T-helper 1 cell treated with Interleukin-12 subunit alpha and Interleukin-12 subunit beta and Interleukin-4 antibody, amounts not matched to agents 30 μg/mL and 1 μg/mL, for 36 hours (primary cell): ENCODE results near the gene SREBF2.
A peak's percentile ranks its signal among the peaks of the same experiment; 100 is the strongest.

Experiments used
- H3K27ac Mint-ChIP-seq: one replicate; pipeline ENCODE4 v1.8.0; 2021; ENCODE audit warnings: mild to moderate bottlenecking, mixed read lengths
- H3K27me3 Mint-ChIP-seq: one replicate; pipeline ENCODE4 v1.8.0; 2021; ENCODE audit warnings: low read depth, mixed read lengths
- H3K36me3 Mint-ChIP-seq: one replicate; pipeline ENCODE4 v1.8.0; 2021; ENCODE audit warnings: low read depth, mixed read lengths
- H3K4me1 Mint-ChIP-seq: one replicate; pipeline ENCODE4 v1.8.0; 2021; ENCODE audit warnings: low read depth, mixed read lengths
- H3K4me3 Mint-ChIP-seq: one replicate; pipeline ENCODE4 v1.8.0; 2021; ENCODE audit warnings: mild to moderate bottlenecking, moderate library complexity, mixed read lengths
- H3K9me3 Mint-ChIP-seq: one replicate; pipeline ENCODE4 v1.8.0; 2021; ENCODE audit warnings: mixed read lengths

Gene SREBF2

DNA sequence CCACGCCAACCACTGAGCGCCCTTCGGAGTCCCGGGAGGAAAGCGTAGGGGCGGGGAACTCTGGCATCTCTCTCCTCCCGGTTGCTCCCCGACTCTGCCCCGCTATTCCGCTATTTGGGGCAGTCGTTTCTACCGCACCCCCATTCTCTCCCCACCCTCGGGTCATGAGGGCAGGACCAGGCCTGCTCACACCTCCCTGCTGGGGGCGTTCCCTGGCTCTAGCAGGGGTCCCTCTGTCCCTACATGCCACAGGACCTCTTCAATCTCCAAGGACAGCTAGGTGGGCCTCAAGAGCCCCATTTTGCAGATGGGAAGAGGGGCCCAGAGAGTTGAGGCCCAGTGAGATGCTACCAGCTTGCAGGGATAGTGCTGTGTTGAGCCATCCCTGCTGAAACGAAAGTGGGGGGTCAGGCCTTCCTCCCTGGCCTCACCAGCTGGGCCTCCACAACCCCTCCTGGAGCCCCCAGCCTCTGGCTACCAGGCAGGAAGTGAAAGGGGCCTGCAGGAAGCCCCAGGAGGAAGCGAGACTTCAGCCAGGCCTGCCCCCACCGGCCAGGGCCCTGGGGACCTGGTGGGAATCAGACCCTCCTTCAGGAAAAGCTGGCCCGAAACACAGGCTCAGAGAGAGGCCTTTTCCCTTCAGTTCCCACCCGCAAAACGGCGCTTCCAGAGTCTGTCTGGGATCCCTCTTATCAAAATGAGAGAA lies 87.5 kb downstream of the SREBF2 start:
- Mint-ChIP-seq H3K36me3 (peaks cover 2% of the 10 kb centered on the region), H3K27ac (no peak overlapping the region), H3K4me3 (peak overlapping the region; percentile 48), H3K27me3 (peaks cover 34% of the 10 kb centered on the region), H3K9me3 (no peaks in the 10 kb centered on the region), H3K4me1 (peaks cover 15% of the 10 kb centered on the region)

DNA sequence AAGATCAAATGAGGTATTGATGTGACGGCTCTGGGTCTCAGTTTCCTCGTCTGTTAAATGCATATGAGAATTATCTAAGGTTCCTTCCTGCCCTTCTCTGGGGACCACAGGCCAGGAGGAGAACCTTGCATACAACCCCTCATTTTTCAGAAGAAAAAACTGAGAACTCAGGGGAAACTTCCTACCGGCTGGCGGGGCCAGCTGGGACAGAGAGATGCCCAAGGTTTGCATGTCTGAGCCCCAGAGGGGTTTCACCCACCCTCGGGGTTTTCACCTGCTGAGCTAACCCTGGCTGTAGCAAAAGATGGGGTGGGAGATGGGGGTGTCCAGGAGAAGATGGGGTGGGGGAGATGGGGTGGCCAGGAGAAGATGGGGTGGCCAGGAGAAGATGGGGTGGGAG lies 89.4 kb downstream of the SREBF2 start:
- peaks cover 25% of the 10 kb centered on the region for H3K27me3 Mint-ChIP-seq
- no peak overlapping the region for H3K27ac Mint-ChIP-seq
- no peaks in the 10 kb centered on the region for H3K9me3 Mint-ChIP-seq
- H3K4me1 Mint-ChIP-seq, result peaks cover 15% of the 10 kb centered on the region
- peaks cover 2% of the 10 kb centered on the region for H3K36me3 Mint-ChIP-seq
- no peak overlapping the region for H3K4me3 Mint-ChIP-seq

DNA sequence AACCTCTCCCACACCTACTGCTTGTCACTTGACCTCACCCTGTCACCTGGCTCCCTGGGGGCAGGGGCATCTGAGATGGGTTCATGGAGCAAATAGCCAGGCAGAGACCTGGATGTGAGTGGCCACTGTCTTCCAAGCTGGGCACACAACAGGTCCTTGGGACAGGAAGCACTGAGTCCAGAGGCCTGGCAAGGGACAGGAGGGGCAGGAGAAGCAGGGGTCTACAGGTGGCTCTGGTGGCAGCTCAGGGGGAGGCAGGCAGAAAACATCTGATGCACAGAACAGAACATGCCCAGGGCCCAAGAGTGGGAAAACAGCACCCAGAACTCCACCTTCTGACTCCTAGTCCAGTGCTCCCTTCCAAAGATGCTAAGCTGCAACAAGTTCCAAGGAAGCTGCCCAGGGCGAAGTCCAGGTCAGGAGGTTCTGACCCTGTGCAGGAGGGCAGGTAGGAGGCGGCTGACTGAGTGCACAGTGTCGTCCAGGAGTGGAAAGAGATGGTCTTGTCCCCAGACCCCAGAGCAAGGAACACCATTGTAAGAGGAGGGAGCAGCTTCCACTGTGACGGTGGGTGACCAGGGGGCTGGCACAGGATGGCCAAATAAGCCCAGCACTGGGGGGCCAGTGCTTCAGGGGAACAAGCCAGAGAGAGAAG lies 90.2 kb downstream of the SREBF2 start:
- Mint-ChIP-seq H3K4me1 (peaks cover 13% of the 10 kb centered on the region), H3K27ac (no peak overlapping the region), H3K27me3 (peaks cover 28% of the 10 kb centered on the region), H3K36me3 (peaks cover 2% of the 10 kb centered on the region), H3K9me3 (no peaks in the 10 kb centered on the region), H3K4me3 (no peak overlapping the region)

DNA sequence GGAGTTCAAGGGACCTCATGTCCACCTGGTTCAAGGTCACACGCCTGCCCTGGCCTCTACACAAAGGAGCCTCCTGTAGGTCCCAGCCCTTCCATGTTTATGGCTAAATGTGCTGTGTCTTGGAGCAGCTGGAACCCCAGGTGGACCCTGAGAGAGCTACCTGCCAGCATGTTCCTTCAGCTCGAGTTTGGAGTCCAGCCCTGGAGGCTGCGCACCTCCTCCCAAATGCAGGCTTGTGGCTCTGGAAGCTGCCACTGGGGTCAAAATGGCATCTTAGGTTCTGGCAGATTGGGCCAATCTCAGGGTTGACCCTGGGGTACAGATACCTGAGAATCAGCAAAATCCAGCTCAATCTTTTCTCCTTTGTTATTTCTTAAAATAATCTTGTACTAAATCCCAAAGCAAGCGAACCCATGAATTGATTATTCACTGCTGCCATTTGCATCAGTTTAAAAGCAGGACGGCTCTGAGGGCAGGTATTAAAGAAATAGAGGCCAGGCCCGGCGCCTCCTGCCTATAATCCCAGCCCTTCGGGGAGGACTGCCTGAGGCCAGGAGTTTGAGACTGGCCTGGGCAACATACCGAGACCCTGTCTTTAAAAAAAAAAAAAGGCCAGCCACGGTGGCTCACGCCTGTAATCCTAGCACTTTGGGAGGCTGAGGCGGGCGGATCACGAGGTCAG lies 90.8 kb downstream of the SREBF2 start:
- peaks cover 2% of the 10 kb centered on the region for H3K36me3 Mint-ChIP-seq
- H3K9me3 Mint-ChIP-seq, result no peaks in the 10 kb centered on the region
- H3K27ac Mint-ChIP-seq, result no peak overlapping the region
- no peak overlapping the region for H3K4me3 Mint-ChIP-seq
- peaks cover 10% of the 10 kb centered on the region for H3K4me1 Mint-ChIP-seq
- H3K27me3 Mint-ChIP-seq, result peaks cover 23% of the 10 kb centered on the region

DNA sequence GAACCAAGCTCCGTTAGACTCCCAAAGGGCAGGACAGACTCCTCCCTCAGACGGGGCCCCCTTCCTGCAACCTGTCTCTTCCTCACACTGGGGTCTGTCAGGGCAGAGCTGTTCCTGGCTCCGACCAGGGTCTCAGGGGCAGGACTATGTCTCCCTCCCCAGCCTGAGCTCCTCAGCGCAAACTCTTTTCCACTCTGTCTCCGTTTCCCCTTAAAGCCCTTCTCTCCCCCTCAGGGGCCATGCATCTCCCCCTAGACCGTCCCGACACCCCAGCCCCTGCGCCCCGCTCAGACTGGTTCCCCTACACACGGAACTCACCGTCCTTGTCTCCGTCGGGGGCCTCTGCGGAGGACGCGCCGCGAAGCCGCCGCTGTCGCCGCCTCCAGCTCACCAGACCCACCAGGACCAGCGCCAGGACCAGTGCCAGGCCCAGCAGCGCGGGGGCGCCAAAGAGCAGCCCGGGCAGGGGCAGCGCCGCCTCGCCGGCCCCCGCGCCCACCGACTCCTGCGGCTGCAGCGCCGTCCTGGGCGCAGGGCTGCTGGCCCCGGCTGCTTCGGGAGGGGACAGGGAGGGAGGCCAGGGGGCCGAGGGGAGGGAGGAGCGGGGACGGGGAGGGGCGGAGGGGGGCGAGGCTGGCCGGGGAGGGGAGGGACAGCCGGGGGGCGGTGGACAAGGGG lies 93.0 kb downstream of the SREBF2 start:
- Mint-ChIP-seq H3K27ac (no peak overlapping the region), H3K36me3 (peaks cover 2% of the 10 kb centered on the region)

DNA sequence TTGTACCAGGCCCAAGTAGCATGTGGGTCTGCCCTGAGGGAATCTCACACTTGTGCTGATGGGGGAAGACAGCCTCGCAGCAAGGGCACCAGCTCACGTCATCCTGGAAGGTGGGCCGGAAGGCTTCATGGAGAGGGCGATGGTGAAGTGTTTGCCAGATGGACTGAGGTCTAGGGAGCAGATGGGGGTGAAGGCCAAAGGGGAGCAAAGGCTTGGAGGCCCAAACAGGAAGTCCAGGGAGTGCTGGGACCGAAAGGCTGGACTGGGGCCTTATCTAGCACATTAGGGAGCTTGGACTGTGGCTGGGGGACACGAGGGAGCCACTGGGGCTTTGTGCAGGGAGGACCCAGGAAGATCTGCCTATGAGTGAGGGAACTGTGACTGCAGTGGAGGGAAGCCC lies 94.9 kb downstream of the SREBF2 start:
- Mint-ChIP-seq H3K4me1 (peaks cover 7% of the 10 kb centered on the region), H3K4me3 (peak overlapping the region; percentile 42), H3K27ac (no peak overlapping the region), H3K27me3 (peaks cover 23% of the 10 kb centered on the region), H3K9me3 (no peaks in the 10 kb centered on the region), H3K36me3 (peaks cover 2% of the 10 kb centered on the region)

More for the DNA sequence above, 93.0 kb downstream of the SREBF2 start:
- peaks cover 23% of the 10 kb centered on the region for H3K27me3 Mint-ChIP-seq
- H3K4me3 Mint-ChIP-seq, result peak overlapping the region; percentile 64
- H3K4me1 Mint-ChIP-seq, result peaks cover 7% of the 10 kb centered on the region
- no peaks in the 10 kb centered on the region for H3K9me3 Mint-ChIP-seq

DNA sequence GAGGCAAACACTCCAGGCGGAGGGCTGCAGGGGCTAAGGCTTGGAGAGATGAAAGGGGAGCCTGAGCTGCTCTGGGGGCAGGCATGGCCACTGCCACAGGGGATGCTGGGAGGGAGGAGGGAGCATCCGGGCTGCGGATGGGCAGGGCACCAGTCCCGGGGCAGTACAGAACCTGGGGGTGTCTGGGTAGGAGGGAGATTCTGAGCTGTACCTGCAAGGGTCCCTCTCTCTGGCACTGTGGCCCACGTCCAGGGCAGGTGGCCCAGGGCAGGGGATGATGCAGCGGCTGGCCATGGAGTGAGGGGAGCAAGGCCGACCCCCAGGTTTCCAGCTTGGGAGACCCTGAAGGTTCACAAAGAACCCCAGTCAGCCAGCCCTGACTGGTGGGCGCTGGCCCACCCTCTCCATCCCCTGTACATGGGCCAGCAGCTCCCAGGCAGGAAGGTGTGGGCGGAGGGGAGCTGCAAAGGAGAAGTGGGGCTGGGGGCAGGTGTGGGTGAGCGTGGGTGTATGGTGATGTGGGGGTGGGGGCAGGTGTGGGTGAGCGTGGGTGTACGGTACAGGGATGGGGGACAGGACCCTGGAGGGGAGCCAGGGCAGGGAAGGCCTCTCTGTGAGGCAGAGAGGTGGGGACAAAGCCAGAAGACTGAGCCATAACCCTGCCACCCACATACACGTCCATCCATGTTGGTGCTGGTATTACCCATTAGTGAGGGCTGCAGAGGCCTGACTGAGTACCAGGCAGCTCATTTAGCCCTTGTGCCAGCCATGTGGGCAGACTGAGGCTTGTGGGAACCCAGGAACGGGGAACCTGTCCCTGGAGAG lies 95.9 kb downstream of the SREBF2 start:
- Mint-ChIP-seq H3K27ac (no peak overlapping the region), H3K4me1 (peaks cover 7% of the 10 kb centered on the region), H3K36me3 (peaks cover 2% of the 10 kb centered on the region), H3K9me3 (no peaks in the 10 kb centered on the region), H3K27me3 (peaks cover 23% of the 10 kb centered on the region), H3K4me3 (no peak overlapping the region)

DNA sequence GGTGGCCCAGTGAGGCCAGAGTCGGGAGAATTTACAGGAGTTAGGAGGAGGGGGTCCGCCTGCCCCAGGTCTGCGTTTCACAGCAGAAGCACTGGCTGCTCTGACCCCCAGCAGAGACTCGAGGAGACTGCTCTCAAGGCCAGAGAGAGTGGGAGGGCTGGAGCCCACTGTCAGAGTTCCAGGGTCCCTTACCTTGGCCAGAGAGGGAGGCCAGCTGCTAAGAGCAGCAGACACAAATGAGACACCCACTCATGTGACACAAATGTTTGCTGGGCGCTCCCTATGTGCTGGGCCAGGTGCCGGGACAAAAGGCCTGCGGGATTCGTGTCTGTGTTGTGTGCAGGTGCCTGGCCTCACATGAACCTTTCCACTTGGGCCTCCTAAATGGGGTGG lies 96.5 kb downstream of the SREBF2 start:
- H3K4me3 Mint-ChIP-seq, result no peak overlapping the region
- H3K4me1 Mint-ChIP-seq, result peaks cover 7% of the 10 kb centered on the region
- no peaks in the 10 kb centered on the region for H3K9me3 Mint-ChIP-seq

DNA sequence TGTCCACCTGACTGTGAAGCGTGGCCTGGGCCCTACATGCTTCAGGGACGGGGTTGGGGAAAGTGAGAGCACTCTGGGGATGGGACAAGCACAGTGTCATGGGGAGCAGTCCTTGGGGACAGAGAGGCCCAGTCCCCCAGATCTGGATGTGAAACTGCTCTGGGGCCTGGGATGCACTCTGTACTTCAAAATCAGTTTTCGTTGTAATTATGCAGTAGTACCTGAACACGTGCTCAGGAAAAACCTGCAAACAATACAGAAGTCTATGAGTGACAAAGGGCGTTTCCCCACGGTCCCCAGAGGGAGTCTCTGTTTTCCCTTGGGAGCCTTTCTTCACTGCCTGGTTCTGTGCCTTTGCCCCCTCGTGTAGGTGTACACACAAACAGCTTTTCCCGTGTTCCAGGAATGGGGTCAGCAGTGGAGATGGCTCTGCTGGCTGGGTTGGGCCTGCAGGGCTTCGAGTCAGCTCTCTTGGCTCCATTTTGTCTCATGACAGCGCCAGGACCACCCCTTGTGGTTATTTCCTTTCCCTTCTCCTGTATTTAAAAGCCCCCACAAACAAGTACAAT lies 98.9 kb downstream of the SREBF2 start:
- Mint-ChIP-seq H3K9me3 (no peaks in the 10 kb centered on the region), H3K4me3 (no peak overlapping the region), H3K4me1 (peaks cover 2% of the 10 kb centered on the region), H3K27ac (peak overlapping the region; percentile 3), H3K27me3 (peaks cover 14% of the 10 kb centered on the region), H3K36me3 (peaks cover 2% of the 10 kb centered on the region)

More for the DNA sequence above, 96.5 kb downstream of the SREBF2 start:
- Mint-ChIP-seq H3K27ac (no peak overlapping the region), H3K27me3 (peaks cover 23% of the 10 kb centered on the region), H3K36me3 (peaks cover 2% of the 10 kb centered on the region)

DNA sequence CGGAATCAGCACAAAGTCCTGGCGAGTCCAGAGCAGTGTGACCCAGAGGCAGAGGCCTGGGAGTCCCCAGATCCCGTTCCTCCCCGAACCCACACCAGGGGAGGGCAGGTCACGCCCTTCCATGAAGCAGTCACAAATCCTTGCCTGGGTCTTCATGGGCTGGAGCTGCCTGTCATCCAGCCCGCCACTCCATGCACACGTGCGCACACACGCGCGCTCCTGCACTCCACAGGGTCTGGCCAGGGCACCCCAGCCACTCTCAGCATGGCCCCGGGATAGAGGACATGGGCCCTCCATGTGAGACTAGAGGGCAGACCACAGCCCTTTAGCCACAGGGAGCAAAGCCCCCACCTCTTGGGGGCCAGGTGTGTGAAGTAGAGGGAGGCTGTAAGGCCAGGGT lies 99.4 kb downstream of the SREBF2 start:
- H3K4me3 Mint-ChIP-seq, result no peak overlapping the region
- no peak overlapping the region for H3K27ac Mint-ChIP-seq
- H3K4me1 Mint-ChIP-seq, result peaks cover 2% of the 10 kb centered on the region
- peaks cover 2% of the 10 kb centered on the region for H3K36me3 Mint-ChIP-seq
- H3K27me3 Mint-ChIP-seq, result peaks cover 9% of the 10 kb centered on the region
- H3K9me3 Mint-ChIP-seq, result no peaks in the 10 kb centered on the region

DNA sequence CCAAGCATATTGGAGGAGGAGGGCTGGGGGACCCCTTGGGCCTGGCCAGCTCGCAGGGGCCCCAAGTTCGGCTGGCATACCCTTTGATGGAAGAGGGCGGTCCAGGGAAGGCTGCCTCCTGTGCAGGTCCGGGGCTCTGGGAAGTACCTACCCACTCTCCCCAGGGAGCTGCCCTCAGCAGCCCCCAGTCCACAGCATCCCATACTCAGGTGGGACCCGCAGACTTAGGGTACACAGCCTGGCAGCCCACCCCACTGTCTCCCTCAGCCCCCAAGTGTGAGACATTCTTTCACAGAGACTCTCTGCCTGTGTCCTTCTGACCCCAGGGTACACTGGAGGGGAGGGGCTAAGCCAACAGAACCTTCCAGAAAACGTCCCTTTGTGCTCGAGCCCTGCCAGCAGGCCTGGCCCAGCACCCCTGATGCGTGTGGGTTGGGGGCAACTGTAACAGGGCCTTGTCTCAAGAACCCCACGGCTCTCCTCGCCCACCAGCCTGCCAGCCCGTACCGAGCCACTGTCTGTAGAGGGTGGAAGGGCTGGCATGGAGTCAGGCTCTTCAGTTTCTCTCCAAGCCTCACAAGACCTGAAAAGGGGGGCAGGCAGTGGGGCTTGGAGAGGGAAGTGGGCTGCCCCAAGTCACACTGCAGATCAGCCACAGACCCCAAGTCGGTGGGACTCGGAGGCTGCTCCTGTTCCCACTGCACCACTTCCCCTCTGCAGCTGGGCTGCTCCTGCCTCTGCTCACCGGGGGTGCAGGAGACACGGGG lies 100.7 kb downstream of the SREBF2 start:
- peaks cover 4% of the 10 kb centered on the region for H3K36me3 Mint-ChIP-seq
- no peak overlapping the region for H3K27ac Mint-ChIP-seq
- no peaks in the 10 kb centered on the region for H3K27me3 Mint-ChIP-seq
- H3K9me3 Mint-ChIP-seq, result no peaks in the 10 kb centered on the region
- H3K4me3 Mint-ChIP-seq, result no peak overlapping the region
- peaks cover 2% of the 10 kb centered on the region for H3K4me1 Mint-ChIP-seq

DNA sequence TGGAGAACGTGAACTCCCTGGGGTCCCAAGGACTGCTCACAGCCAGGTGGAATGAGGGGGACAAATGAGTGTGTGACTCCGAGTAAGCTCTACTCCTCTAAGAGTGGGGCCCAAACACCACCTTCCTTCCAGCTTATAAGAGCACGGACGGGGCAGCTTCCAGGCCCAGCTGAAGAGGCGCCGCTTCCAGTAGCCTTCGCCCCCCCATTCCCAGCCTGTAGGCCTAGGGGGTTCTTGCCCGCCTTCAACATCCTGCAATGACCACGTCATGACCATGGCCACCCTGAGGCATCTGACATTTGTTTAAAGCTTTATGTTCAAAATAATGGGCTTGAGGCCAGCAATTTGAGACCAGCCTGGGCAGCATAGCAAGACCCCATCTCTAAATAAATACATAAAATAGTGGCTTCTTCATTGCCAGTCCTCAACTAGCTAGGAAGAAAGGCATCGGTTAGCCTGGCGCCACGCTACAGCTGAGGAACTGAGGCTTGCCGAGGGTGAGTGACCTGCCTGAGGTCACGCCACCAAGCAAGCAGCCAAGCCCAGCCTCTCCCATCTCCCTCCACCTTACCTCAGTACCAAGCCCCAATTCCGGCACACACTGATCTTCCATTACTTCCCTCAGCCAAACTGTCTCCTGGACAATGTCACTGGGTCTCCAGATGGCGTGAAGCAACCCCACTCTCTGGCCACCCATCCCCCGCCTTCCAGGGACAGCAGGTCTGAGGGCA lies 101.5 kb downstream of the SREBF2 start:
- Mint-ChIP-seq H3K4me1 (peaks cover 6% of the 10 kb centered on the region), H3K36me3 (peaks cover 8% of the 10 kb centered on the region), H3K9me3 (no peaks in the 10 kb centered on the region), H3K27me3 (no peaks in the 10 kb centered on the region), H3K4me3 (no peak overlapping the region), H3K27ac (no peak overlapping the region)

DNA sequence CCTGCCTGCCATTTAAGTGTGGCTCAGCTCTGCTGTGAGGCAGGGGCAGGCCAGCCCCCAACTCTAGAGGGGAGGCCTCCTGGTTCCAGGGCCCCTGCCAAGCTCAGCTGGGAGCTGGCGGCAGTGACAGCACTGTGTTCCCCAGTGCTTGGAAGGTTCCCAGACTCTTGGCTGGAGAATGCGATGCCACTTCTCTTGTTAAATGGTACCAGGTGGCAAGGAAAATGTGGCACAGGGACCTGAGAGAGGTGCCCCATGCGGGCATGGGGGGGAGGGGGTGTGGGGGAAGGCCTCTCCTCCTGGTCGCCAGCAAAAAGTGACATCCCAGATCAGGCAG lies 102.1 kb downstream of the SREBF2 start:
- Mint-ChIP-seq H3K27me3 (no peaks in the 10 kb centered on the region), H3K27ac (no peak overlapping the region), H3K4me1 (peaks cover 11% of the 10 kb centered on the region), H3K9me3 (no peaks in the 10 kb centered on the region), H3K4me3 (no peak overlapping the region), H3K36me3 (peaks cover 8% of the 10 kb centered on the region)
